ENCODE results near the gene OR4K5.

DNA sequence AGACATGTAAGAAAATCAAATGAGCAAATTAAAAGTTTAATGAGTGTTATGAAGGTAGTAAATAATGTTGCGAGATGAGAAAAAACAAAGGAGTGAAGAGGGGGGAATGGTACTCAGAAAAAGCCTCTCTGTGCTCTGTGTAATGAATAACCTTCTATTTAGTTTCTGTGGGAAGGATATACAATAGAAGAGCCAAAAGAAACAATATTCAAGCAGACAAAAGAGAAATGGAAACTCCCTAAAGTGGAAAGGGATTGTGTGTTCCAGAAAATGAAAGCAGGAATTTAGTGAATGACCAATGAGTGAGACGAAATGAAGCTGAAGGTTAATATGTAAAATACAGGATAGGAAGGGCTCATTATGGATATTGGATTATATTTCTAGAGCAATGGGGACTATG, 28.8 kb downstream of the OR4K5 start:
- TF ChIP-seq, protein P1, sequence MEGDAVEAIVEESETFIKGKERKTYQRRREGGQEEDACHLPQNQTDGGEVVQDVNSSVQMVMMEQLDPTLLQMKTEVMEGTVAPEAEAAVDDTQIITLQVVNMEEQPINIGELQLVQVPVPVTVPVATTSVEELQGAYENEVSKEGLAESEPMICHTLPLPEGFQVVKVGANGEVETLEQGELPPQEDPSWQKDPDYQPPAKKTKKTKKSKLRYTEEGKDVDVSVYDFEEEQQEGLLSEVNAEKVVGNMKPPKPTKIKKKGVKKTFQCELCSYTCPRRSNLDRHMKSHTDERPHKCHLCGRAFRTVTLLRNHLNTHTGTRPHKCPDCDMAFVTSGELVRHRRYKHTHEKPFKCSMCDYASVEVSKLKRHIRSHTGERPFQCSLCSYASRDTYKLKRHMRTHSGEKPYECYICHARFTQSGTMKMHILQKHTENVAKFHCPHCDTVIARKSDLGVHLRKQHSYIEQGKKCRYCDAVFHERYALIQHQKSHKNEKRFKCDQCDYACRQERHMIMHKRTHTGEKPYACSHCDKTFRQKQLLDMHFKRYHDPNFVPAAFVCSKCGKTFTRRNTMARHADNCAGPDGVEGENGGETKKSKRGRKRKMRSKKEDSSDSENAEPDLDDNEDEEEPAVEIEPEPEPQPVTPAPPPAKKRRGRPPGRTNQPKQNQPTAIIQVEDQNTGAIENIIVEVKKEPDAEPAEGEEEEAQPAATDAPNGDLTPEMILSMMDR (IDR thresholded peaks at IDR 0.05; ENCODE audit: insufficient read depth, low read depth, low read length) = no peak
- no peak for TF ChIP-seq EZH2 (IDR thresholded peaks at IDR 0.05; ENCODE audit: insufficient read depth, low read length)

Measured in astrocyte (in vitro differentiated cells and primary cell).